Activated CD4-positive, alpha-beta T cell treated with anti-CD3 and anti-CD28 coated beads, Interleukin-2, Interleukin-4, amounts not matched to agents 100 ng/mL and 50 ng/mL, durations not matched to agents 16 hours and 8 hours (primary cell): ENCODE data around the gene HSDL1.

Experiments used
- DNase-seq: peaks from one replicate; pipeline ENCODE4 v3.0.0-alpha.2; 2020; ENCODE audit warnings: low spot score

Gene HSDL1

GRCh38 chr16:84082110-84082509 is 62.9 kb downstream of the HSDL1 start:
- no peak for DNase-seq

GRCh38 chr16:84081446-84081989 is 63.5 kb downstream of the HSDL1 start:
- no peak for DNase-seq

- no peak for DNase-seq
These were observed 64.2 kb downstream of the HSDL1 start for GRCh38 chr16:84080813-84081212.

GRCh38 chr16:84080378-84080777 is 64.6 kb downstream of the HSDL1 start:
- no peak for DNase-seq

GRCh38 chr16:84079664-84080063 is 65.3 kb downstream of the HSDL1 start:
- no peak for DNase-seq

- DNase-seq, result no peak
These were observed 69.6 kb downstream of the HSDL1 start for GRCh38 chr16:84075376-84075775.

GRCh38 chr16:84074721-84075120 is 70.3 kb downstream of the HSDL1 start:
- DNase-seq, result no peak
